Right renal pelvis (tissue), 4 donors: ENCODE measurements around the gene TFDP1. TPM values are rescaled to one million over a fixed set of nuclear protein-coding genes. Genes with fewer than 3 reads are reported as not detected.
"Not testable (repeated sequence)": the region's sequence is repeated elsewhere in the genome, so short reads cannot be mapped to it uniquely, and the experiment has no call there.

Experiments
- DNase-seq, 4 donors: peaks; one replicate each; pipeline ENCODE4 v3.0.0-alpha.2; 2013; ENCODE audit warnings: low read depth in 4 of 4, low spot score in 3 of 4, missing footprints in 1 of 4
- polyA plus RNA-seq, 4 donors: library from polyadenylated mRNA; unstranded; fragments of 120-200 nt; gene quantifications; one replicate each; pipeline ENCODE4 v1.2.1, GENCODE V29; 2013; ENCODE audit not compliant: insufficient read length in 4 of 4

The TFDP1 gene
- polyA plus RNA-seq, 4 donors, result 85.0 to 101 (median 90.7) TPM

GRCh38 chr13:113610266-113610665, 25.7 kb downstream of the TFDP1 start:
- DNase-seq, result no peak

- DNase-seq, result no peak
Measured at GRCh38 chr13:113611996-113612395, 27.4 kb downstream of the TFDP1 start.

GRCh38 chr13:113612607-113613006, 28.1 kb downstream of the TFDP1 start:
- DNase-seq, result no peak

GRCh38 chr13:113613789-113614379, 29.3 kb downstream of the TFDP1 start:
- DNase-seq, result no peak

GRCh38 chr13:113616281-113616906, 31.8 kb downstream of the TFDP1 start:
- no peak for DNase-seq

- DNase-seq, result peak; percentile 50 to 84 (median 70)
Measured at GRCh38 chr13:113616991-113617749, 32.6 kb downstream of the TFDP1 start.

- no peak for DNase-seq
Measured at GRCh38 chr13:113617961-113618360, 33.4 kb downstream of the TFDP1 start.

- no peak for DNase-seq
Measured at GRCh38 chr13:113618455-113618854, 33.9 kb downstream of the TFDP1 start.

- DNase-seq, result no peak
Measured at GRCh38 chr13:113620036-113620796, 35.7 kb downstream of the TFDP1 start.

- DNase-seq, result no peak
Measured at GRCh38 chr13:113621046-113621445, 36.5 kb downstream of the TFDP1 start.

- DNase-seq, result not testable (repeated sequence)
Measured at GRCh38 chr13:113621498-113621897, 36.9 kb downstream of the TFDP1 start.

GRCh38 chr13:113621986-113622550, 37.5 kb downstream of the TFDP1 start:
- not testable (repeated sequence) for DNase-seq

- DNase-seq, result no peak
Measured at GRCh38 chr13:113622791-113623490, 38.4 kb downstream of the TFDP1 start.

GRCh38 chr13:113623491-113624234, 39.1 kb downstream of the TFDP1 start:
- DNase-seq, result no peak

GRCh38 chr13:113624235-113624587, 39.7 kb downstream of the TFDP1 start:
- no peak for DNase-seq

GRCh38 chr13:113624640-113625304, 40.2 kb downstream of the TFDP1 start:
- DNase-seq, result not testable (repeated sequence)

- no peak for DNase-seq
Measured at GRCh38 chr13:113625965-113626721, 41.6 kb downstream of the TFDP1 start.

GRCh38 chr13:113627136-113627535, 42.6 kb downstream of the TFDP1 start:
- DNase-seq, result no peak
